H9 (cell line): ENCODE results near the gene THBS1. TPM values are rescaled to one million over a fixed set of nuclear protein-coding genes. Genes with fewer than 3 reads are reported as not detected.

ENCODE experiments used
- DNase-seq: peaks from one replicate; pipeline ENCODE4 v3.0.0-alpha.2; 2017
- H2AFZ ChIP-seq: one replicate; pipeline ENCODE4 v1.6.1; 2013; ENCODE audit warnings: mild to moderate bottlenecking, low read length, control low read depth, moderate library complexity
- H2AK5ac ChIP-seq: 2 replicates; pipeline ENCODE4 v1.6.1; 2013; ENCODE audit warnings: low read length, control low read depth, mixed read lengths; ENCODE audit not compliant: insufficient read length
- H2BK120ac ChIP-seq: one replicate; pipeline ENCODE4 v1.6.1; 2013; ENCODE audit warnings: low read depth, mild to moderate bottlenecking, low read length, control low read depth, inconsistent platforms; ENCODE audit not compliant: poor library complexity, severe bottlenecking
- H2BK12ac ChIP-seq: 2 replicates; pipeline ENCODE4 v1.6.1; 2013; ENCODE audit warnings: low read length, control low read depth, mixed read lengths, low read depth; ENCODE audit not compliant: insufficient read length
- H2BK15ac ChIP-seq: 2 replicates; pipeline ENCODE4 v1.6.1; 2013; ENCODE audit warnings: low read depth, low read length, control low read depth
- H2BK20ac ChIP-seq: one replicate; pipeline ENCODE4 v1.6.1; 2013; ENCODE audit warnings: low read depth, mild to moderate bottlenecking, low read length, control low read depth, inconsistent platforms; ENCODE audit not compliant: poor library complexity, severe bottlenecking
- H2BK5ac ChIP-seq: 2 replicates; pipeline ENCODE4 v1.6.1; 2013; ENCODE audit warnings: low read length, control low read depth, mixed read lengths; ENCODE audit not compliant: insufficient read length
- H3K14ac ChIP-seq: 2 replicates; pipeline ENCODE4 v1.6.1; 2013; ENCODE audit warnings: low read length, control low read depth; ENCODE audit not compliant: insufficient read depth
- H3K18ac ChIP-seq: 2 replicates; pipeline ENCODE4 v1.6.1; 2013; ENCODE audit warnings: low read depth, mild to moderate bottlenecking, mixed read lengths, low read length, control low read depth; ENCODE audit not compliant: insufficient read length
- H3K23ac ChIP-seq: 2 replicates; pipeline ENCODE4 v1.6.1; 2013; ENCODE audit warnings: low read length, control low read depth, mixed read lengths, low read depth; ENCODE audit not compliant: insufficient read length
- H3K23me2 ChIP-seq: 2 replicates; pipeline ENCODE4 v1.6.1; 2013; ENCODE audit warnings: low read depth, mild to moderate bottlenecking, mixed read lengths, low read length, control low read depth; ENCODE audit not compliant: insufficient read length, poor library complexity, severe bottlenecking
- H3K27ac ChIP-seq: 2 replicates; pipeline ENCODE4 v1.5.1; 2013; ENCODE audit warnings: low read length, control low read depth, mixed read lengths, low read depth; ENCODE audit not compliant: insufficient read length
- H3K27me3 ChIP-seq: 2 replicates; pipeline ENCODE4 v1.6.1; 2013; ENCODE audit warnings: low read length, control low read depth, inconsistent platforms; ENCODE audit not compliant: insufficient read depth
- H3K4ac ChIP-seq: 2 replicates; pipeline ENCODE4 v1.6.1; 2013; ENCODE audit warnings: low read depth, mild to moderate bottlenecking, control low read depth, inconsistent platforms, low read length, moderate library complexity
- H3K4me1 ChIP-seq: 2 replicates; pipeline ENCODE4 v1.6.1; 2013; ENCODE audit warnings: low read length, control low read depth, inconsistent platforms; ENCODE audit not compliant: insufficient read depth
- H3K4me2 ChIP-seq: 2 replicates; pipeline ENCODE4 v1.6.1; 2013; ENCODE audit warnings: low read length, control low read depth, mixed read lengths; ENCODE audit not compliant: insufficient read length, insufficient read depth
- H3K56ac ChIP-seq: 2 replicates; pipeline ENCODE4 v1.6.1; 2013; ENCODE audit warnings: low read depth, mild to moderate bottlenecking, mixed read lengths, low read length, control low read depth; ENCODE audit not compliant: insufficient read length
- H3K79me1 ChIP-seq: 2 replicates; pipeline ENCODE4 v1.6.1; 2013; ENCODE audit warnings: low read depth, mild to moderate bottlenecking, moderate library complexity, low read length, control low read depth, inconsistent platforms; ENCODE audit not compliant: insufficient read depth, poor library complexity, severe bottlenecking
- H3K79me2 ChIP-seq: 2 replicates; pipeline ENCODE4 v1.6.1; 2013; ENCODE audit warnings: low read length, control low read depth, inconsistent platforms; ENCODE audit not compliant: insufficient read depth
- H3K9ac ChIP-seq: 2 replicates; pipeline ENCODE4 v1.6.1; 2013; ENCODE audit warnings: low read length, control low read depth, mixed read lengths; ENCODE audit not compliant: insufficient read length; ENCODE audit errors: extremely low read depth
- H3K9me3 ChIP-seq: one replicate; pipeline ENCODE4 v1.6.1; 2013; ENCODE audit warnings: low read depth, low read length, inconsistent platforms; ENCODE audit not compliant: control insufficient read depth
- H3T11ph ChIP-seq: one replicate; pipeline ENCODE4 v1.6.1; 2013; ENCODE audit warnings: mild to moderate bottlenecking, low read length, control low read depth, inconsistent platforms
- H4K20me1 ChIP-seq: one replicate; pipeline ENCODE4 v1.6.1; 2013; ENCODE audit not compliant: control insufficient read depth, insufficient read length, insufficient read depth
- H4K5ac ChIP-seq: 2 replicates; pipeline ENCODE4 v1.6.1; 2013; ENCODE audit warnings: low read depth, mild to moderate bottlenecking, mixed read lengths, low read length, control low read depth; ENCODE audit not compliant: insufficient read length
- H4K8ac ChIP-seq: replicated peaks from 2 replicates; pipeline ENCODE4 v1.6.1; 2013; ENCODE audit warnings: low read length, control low read depth, mixed read lengths, low read depth; ENCODE audit not compliant: insufficient read length
- H4K91ac ChIP-seq: 2 replicates; pipeline ENCODE4 v1.6.1; 2013; ENCODE audit warnings: low read depth, mild to moderate bottlenecking, moderate library complexity, mixed read lengths, low read length, control low read depth; ENCODE audit not compliant: insufficient read length
- H3K27ac Mint-ChIP-seq, 3 experiments: 2 replicates in 2 of 3; 3 replicates in 1 of 3; pipeline ENCODE4 v1.8.0; 2020 to 2021; ENCODE audit warnings: mixed read lengths in 3 of 3, mild to moderate bottlenecking in 1 of 3, moderate library complexity in 1 of 3
- H3K27me3 Mint-ChIP-seq: 2 replicates; pipeline ENCODE4 v1.8.0; 2021; ENCODE audit warnings: low read depth, mild to moderate bottlenecking, moderate library complexity, mixed read lengths
- H3K36me3 Mint-ChIP-seq, 3 experiments: 2 replicates in 2 of 3; 3 replicates in 1 of 3; pipeline ENCODE4 v1.8.0; 2020 to 2021; ENCODE audit warnings: low read depth in 3 of 3, mixed read lengths in 3 of 3; ENCODE audit not compliant: insufficient read depth in 1 of 3
- H3K4me1 Mint-ChIP-seq, 2 experiments: 2 replicates each; pipeline ENCODE4 v1.8.0; 2020; ENCODE audit warnings: mixed read lengths in 2 of 2
- H3K4me3 Mint-ChIP-seq, 2 experiments: 2 replicates in 1 of 2; 3 replicates in 1 of 2; pipeline ENCODE4 v1.8.0; 2020 to 2021; ENCODE audit warnings: mild to moderate bottlenecking in 2 of 2, mixed read lengths in 2 of 2, moderate library complexity in 1 of 2
- H3K9me3 Mint-ChIP-seq, 2 experiments: 2 replicates in 1 of 2; 3 replicates in 1 of 2; pipeline ENCODE4 v1.8.0; 2020; ENCODE audit warnings: mild to moderate bottlenecking in 2 of 2, mixed read lengths in 2 of 2, moderate library complexity in 1 of 2
- CTCF ChIP-seq: fragments of 200-600 bp; sonication (generic); conservative IDR thresholded peaks from 3 replicates; pipeline ENCODE4 v1.8.0; 2021; ENCODE audit warnings: antibody characterized with exemption, mild to moderate bottlenecking
- WGBS: extraction: QIAGEN DNeasy Blood & Tissue Kit; methylation state at CpG from one replicate; pipeline ENCODE4 v1.1.7; 2013; ENCODE audit warnings: missing lambda C conversion rate, low lambda C conversion rate, mixed read lengths; ENCODE audit not compliant: insufficient read length; ENCODE audit errors: extremely low coverage; 5-methylcytosine and 5-hydroxymethylcytosine counted together
- total RNA-seq: library from RNA; stranded (reverse); gene quantifications from 2 replicates; pipeline ENCODE4 v1.2.1, GENCODE V29; 2021

The THBS1 gene
- total RNA-seq, 1 experiment from 2014 or later: 72.1 TPM

GRCh38 chr15:39593071-39593655, 12.3 kb downstream of the THBS1 start:
- Histone ChIP-seq H3K18ac (no peak overlapping the region), H4K91ac (no peak overlapping the region), H3T11ph (no peak overlapping the region), H3K4ac (no peak overlapping the region), H3K9ac (no peak overlapping the region), H2AFZ (no peak overlapping the region), H3K4me1 (no peaks in the 10 kb centered on the region), H3K23ac (no peak overlapping the region), H2AK5ac (no peak overlapping the region), H3K56ac (no peak overlapping the region), H2BK12ac (no peak overlapping the region), H3K14ac (no peak overlapping the region), H4K8ac (no peak overlapping the region), H3K79me1 (no peaks in the 10 kb centered on the region), H2BK5ac (no peak overlapping the region), H3K4me2 (no peak overlapping the region), H3K23me2 (no peaks in the 10 kb centered on the region), H2BK120ac (no peak overlapping the region), H4K20me1 (no peaks in the 10 kb centered on the region), H4K5ac (no peak overlapping the region), H3K9me3 (no peaks in the 10 kb centered on the region), H2BK20ac (no peak overlapping the region), H2BK15ac (no peak overlapping the region), H3K79me2 (no peaks in the 10 kb centered on the region), H3K27ac (no peak overlapping the region), H3K27me3 (no peaks in the 10 kb centered on the region)
- no CpG with 5 or more reads among the region's 15 CpGs for WGBS
- Mint-ChIP-seq H3K4me3 (no peak overlapping the region), H3K27me3 (no peaks in the 10 kb centered on the region), H3K36me3 (peaks cover 47 to 82% (median 79%) of the 10 kb centered on the region in 3 experiments; a peak in 6 of 7 replicates), H3K9me3 (no peaks in the 10 kb centered on the region), H3K4me1 (peaks cover 5 to 7% of the 10 kb centered on the region in 2 experiments), H3K27ac (no peak overlapping the region)
- no peak for TF ChIP-seq CTCF
- no peak for DNase-seq
